ENCODE data around the gene PRR23E.

GRCh38 chr3:127174715-127175140 lies 18.2 kb upstream of the PRR23E start:
- TF ChIP-seq CTCF (IDR thresholded peaks at IDR 0.05; ENCODE audit: insufficient read depth, low read depth, low read length) (no peak), EZH2 (IDR thresholded peaks at IDR 0.05; ENCODE audit: insufficient read depth, low read length) (no peak)

Data from astrocyte (in vitro differentiated cells and primary cell).